Cardiac muscle cell (in vitro differentiated cells and primary cell): ENCODE results near the gene ENG. TPM values are rescaled to one million over a fixed set of nuclear protein-coding genes. Genes with fewer than 3 reads are reported as not detected.

Source experiments
- DNase-seq, 2 donors: peaks; one replicate each; pipeline versions ENCODE4 v3.0.0 to v3.0.0-alpha.2; 2010 to 2017; ENCODE audit warnings: low read depth in 1 of 2, low spot score in 1 of 2
- H3K27ac ChIP-seq: fragments of 200-600 bp; sonication (generic); 2 replicates; pipeline ENCODE4 v1.5.1; 2016
- H3K27me3 ChIP-seq: fragments of 200-600 bp; sonication (generic); 2 replicates; pipeline ENCODE4 v1.6.0; 2016; ENCODE audit warnings: control low read depth
- H3K36me3 ChIP-seq: fragments of 200-600 bp; sonication (generic); 2 replicates; pipeline ENCODE4 v1.5.1; 2016; ENCODE audit warnings: control low read depth
- H3K4me1 ChIP-seq: fragments of 200-600 bp; sonication (generic); 2 replicates; pipeline ENCODE4 v1.8.1; 2017; ENCODE audit warnings: low read depth, mild to moderate bottlenecking, mixed run types
- H3K4me3 ChIP-seq: fragments of 200-600 bp; sonication (generic); 2 replicates; pipeline ENCODE4 v1.5.1; 2016; ENCODE audit warnings: mild to moderate bottlenecking
- H3K9me3 ChIP-seq: fragments of 200-600 bp; sonication (generic); 2 replicates; pipeline ENCODE4 v1.5.1; 2017; ENCODE audit warnings: low read depth, mild to moderate bottlenecking, control low read depth
- polyA plus RNA-seq: library from polyadenylated mRNA; unstranded; fragments of >200 nt; fragmentation: Nextera tagmentation; extraction: Ambion mirVana; gene quantifications from 2 replicates; pipeline ENCODE4 v1.2.1, GENCODE V29; 2016
- total RNA-seq: library from RNA; depleted of rRNA; stranded (reverse); fragments of >200 nt; gene quantifications from 2 replicates; pipeline ENCODE4 v1.2.3, GENCODE V29; 2016
- TF ChIP-seq, protein P1 (sequence below): IDR thresholded peaks from 2 replicates; pipeline ENCODE4 v1.5.1; 2012; ENCODE audit warnings: low read depth, mild to moderate bottlenecking, low read length

The ENG gene
- total and polyA plus RNA-seq, 2 experiments from 2014 or later, result 12.6 to 15.8 TPM

DNA sequence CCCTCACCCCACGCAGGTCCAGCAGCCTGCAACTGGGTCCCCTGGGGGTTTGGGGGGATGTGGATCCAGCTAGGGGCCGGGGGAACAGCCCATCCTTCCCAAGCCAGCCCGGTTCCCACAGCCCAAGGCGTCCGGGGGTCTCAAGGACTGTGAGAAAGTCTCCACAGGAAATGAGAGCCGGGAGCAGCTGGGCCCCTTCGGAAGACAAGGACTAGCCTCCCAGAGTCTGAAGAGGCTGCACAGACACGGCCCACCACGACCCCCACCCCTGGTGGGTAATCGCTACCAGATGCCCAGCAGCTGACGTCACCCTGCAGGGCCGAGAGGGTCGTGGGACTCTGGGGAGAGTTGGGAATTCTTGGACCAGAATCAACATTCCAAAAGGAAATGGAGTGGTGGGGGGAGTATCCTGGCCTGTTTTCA lies 86.5 kb downstream of the ENG start:
- Histone ChIP-seq H3K4me1 (no peaks in the 10 kb centered on the region), H3K36me3 (no peaks in the 10 kb centered on the region), H3K27me3 (no peaks in the 10 kb centered on the region), H3K27ac (peak overlapping the region; percentile 25), H3K9me3 (no peaks in the 10 kb centered on the region), H3K4me3 (no peak overlapping the region)
- peak in 1 of 2 donors; percentile 40 for DNase-seq
- TF ChIP-seq, protein P1, sequence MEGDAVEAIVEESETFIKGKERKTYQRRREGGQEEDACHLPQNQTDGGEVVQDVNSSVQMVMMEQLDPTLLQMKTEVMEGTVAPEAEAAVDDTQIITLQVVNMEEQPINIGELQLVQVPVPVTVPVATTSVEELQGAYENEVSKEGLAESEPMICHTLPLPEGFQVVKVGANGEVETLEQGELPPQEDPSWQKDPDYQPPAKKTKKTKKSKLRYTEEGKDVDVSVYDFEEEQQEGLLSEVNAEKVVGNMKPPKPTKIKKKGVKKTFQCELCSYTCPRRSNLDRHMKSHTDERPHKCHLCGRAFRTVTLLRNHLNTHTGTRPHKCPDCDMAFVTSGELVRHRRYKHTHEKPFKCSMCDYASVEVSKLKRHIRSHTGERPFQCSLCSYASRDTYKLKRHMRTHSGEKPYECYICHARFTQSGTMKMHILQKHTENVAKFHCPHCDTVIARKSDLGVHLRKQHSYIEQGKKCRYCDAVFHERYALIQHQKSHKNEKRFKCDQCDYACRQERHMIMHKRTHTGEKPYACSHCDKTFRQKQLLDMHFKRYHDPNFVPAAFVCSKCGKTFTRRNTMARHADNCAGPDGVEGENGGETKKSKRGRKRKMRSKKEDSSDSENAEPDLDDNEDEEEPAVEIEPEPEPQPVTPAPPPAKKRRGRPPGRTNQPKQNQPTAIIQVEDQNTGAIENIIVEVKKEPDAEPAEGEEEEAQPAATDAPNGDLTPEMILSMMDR, result no peak

DNA sequence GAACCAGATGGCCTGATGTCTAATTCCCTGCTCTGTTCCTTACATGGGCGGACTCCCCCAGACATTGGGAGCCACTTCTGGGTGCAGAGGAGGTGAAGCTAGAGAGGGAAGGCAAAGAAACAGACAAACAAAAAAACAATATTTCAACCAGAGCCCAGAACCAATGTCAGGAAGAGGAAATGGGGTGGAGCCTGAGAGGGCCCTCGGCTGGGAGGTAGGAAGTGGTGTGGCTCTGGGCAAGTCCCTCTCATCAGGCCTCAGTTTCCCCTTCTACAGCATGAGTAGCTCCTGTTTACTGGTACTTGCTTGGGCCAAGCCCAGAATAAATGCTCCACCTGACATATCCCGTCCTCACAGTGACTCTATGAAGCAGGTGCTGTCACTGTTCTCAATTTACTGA lies 87.0 kb downstream of the ENG start:
- DNase-seq, result no peak
- Histone ChIP-seq H3K4me3 (no peak overlapping the region), H3K36me3 (no peaks in the 10 kb centered on the region), H3K9me3 (no peaks in the 10 kb centered on the region), H3K27me3 (no peaks in the 10 kb centered on the region), H3K27ac (peak overlapping the region; percentile 25), H3K4me1 (no peaks in the 10 kb centered on the region)
- TF ChIP-seq, protein P1, result no peak

DNA sequence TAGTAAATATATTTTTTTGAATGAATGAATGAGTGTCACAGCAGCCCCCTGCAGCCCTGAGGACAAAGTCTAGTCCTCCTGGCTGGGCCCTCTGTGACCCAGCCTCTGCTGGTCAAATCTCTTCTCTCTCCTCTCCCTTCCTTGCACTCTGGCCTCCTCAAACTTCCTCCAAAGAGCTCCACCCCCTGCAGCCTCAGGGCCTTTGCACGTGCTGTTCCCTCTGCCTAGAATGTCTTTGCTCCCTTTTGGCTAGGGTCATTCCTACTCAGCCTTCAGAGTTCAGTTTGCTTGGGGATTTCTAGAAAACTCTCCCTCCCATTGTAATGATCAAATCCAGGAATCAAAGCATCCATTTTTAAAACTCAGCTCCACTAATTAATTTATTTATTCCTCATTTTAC lies 89.0 kb downstream of the ENG start:
- no peaks in the 10 kb centered on the region for H3K36me3 ChIP-seq
- no peak overlapping the region for H3K27ac ChIP-seq
- no peak for DNase-seq
- TF ChIP-seq, protein P1, result no peak
- H3K27me3 ChIP-seq, result no peaks in the 10 kb centered on the region
- H3K4me1 ChIP-seq, result no peaks in the 10 kb centered on the region
- no peak overlapping the region for H3K4me3 ChIP-seq
- no peaks in the 10 kb centered on the region for H3K9me3 ChIP-seq

Other genes starting within 250 kb of the ENG start
- gene STXBP1, start 242.4 kb downstream of the ENG start, total RNA-seq, result 19.8 and 95.5 TPM in 2 replicates
- 26.0 and 27.0 TPM in 2 replicates for gene STXBP1, start 242.4 kb downstream of the ENG start, polyA plus RNA-seq
- 0.81 and 0.86 TPM in 2 replicates for gene CFAP157, start 147.7 kb downstream of the ENG start, total RNA-seq
- gene CFAP157, start 147.7 kb downstream of the ENG start, polyA plus RNA-seq, result 0.40 and 0.76 TPM in 2 replicates
- gene PTRH1, start 139.0 kb downstream of the ENG start, total RNA-seq, result 23.7 and 24.4 TPM in 2 replicates
- 27.5 and 34.4 TPM in 2 replicates for gene PTRH1, start 139.0 kb downstream of the ENG start, polyA plus RNA-seq
- 0.06 TPM in 1 of 2 replicates, not detected in the other for gene TTC16, start 138.6 kb downstream of the ENG start, total RNA-seq
- not detected in 2 replicates for gene TTC16, start 138.6 kb downstream of the ENG start, polyA plus RNA-seq
- gene TOR2A, start 119.4 kb downstream of the ENG start, total RNA-seq, result 22.8 and 29.2 TPM in 2 replicates
- 20.6 and 25.7 TPM in 2 replicates for gene TOR2A, start 119.4 kb downstream of the ENG start, polyA plus RNA-seq
- 3.5 and 9.9 TPM in 2 replicates for gene SH2D3C, start 76.0 kb downstream of the ENG start, total RNA-seq
- gene SH2D3C, start 76.0 kb downstream of the ENG start, polyA plus RNA-seq, result 3.7 and 9.4 TPM in 2 replicates
- gene CDK9, start 68.6 kb downstream of the ENG start, total RNA-seq, result 85.1 and 162 TPM in 2 replicates
- 139 and 193 TPM in 2 replicates for gene CDK9, start 68.6 kb downstream of the ENG start, polyA plus RNA-seq
- 112 and 123 TPM in 2 replicates for gene FPGS, start 51.8 kb downstream of the ENG start, total RNA-seq
- gene FPGS, start 51.8 kb downstream of the ENG start, polyA plus RNA-seq, result 78.3 and 111 TPM in 2 replicates
- gene AK1, start 23.0 kb upstream of the ENG start, total RNA-seq, result 174 and 175 TPM in 2 replicates
- 346 and 413 TPM in 2 replicates for gene AK1, start 23.0 kb upstream of the ENG start, polyA plus RNA-seq
- gene ST6GALNAC6, start 44.9 kb upstream of the ENG start, total RNA-seq, result 49.4 and 73.4 TPM in 2 replicates
- 53.0 and 85.2 TPM in 2 replicates for gene ST6GALNAC6, start 44.9 kb upstream of the ENG start, polyA plus RNA-seq
- gene ST6GALNAC4, start 62.4 kb upstream of the ENG start, total RNA-seq, result 66.2 and 119 TPM in 2 replicates
- 48.8 and 71.4 TPM in 2 replicates for gene ST6GALNAC4, start 62.4 kb upstream of the ENG start, polyA plus RNA-seq
- 0.89 and 1.7 TPM in 2 replicates for gene PIP5KL1, start 76.1 kb upstream of the ENG start, total RNA-seq
- gene PIP5KL1, start 76.1 kb upstream of the ENG start, polyA plus RNA-seq, result 3.4 and 3.5 TPM in 2 replicates
- gene DPM2, start 83.2 kb upstream of the ENG start, total RNA-seq, result 26.1 and 35.6 TPM in 2 replicates
- 54.2 and 70.7 TPM in 2 replicates for gene DPM2, start 83.2 kb upstream of the ENG start, polyA plus RNA-seq
- gene EEIG1, start 126.3 kb upstream of the ENG start, total RNA-seq, result 20.9 and 25.6 TPM in 2 replicates
- gene EEIG1, start 126.3 kb upstream of the ENG start, polyA plus RNA-seq, result 26.6 and 32.5 TPM in 2 replicates
- 9.4 and 15.2 TPM in 2 replicates for gene NAIF1, start 212.7 kb upstream of the ENG start, total RNA-seq
- gene NAIF1, start 212.7 kb upstream of the ENG start, polyA plus RNA-seq, result 6.9 and 10.9 TPM in 2 replicates
- gene SLC25A25, start 213.6 kb upstream of the ENG start, total RNA-seq, result 13.0 and 15.8 TPM in 2 replicates
- gene SLC25A25, start 213.6 kb upstream of the ENG start, polyA plus RNA-seq, result 9.1 and 9.8 TPM in 2 replicates